Gastroesophageal sphincter (tissue), 4 donors: ENCODE measurements around the gene CDH4. TPM values are rescaled to one million over a fixed set of nuclear protein-coding genes. Genes with fewer than 3 reads are reported as not detected.

Experiments used
- ATAC-seq: fragments of 150-250 bp; one replicate; pipeline ENCODE4 v1.9.1; 2016; ENCODE audit warnings: mild to moderate bottlenecking, moderate library complexity
- H3K27ac ChIP-seq, 4 donors: fragments of 200-600 bp; sonication (generic) in 3 of 4; 1 replicate in 3 of 4; 2 replicates in 1 of 4; pipeline ENCODE4 v1.5.1; 2016 to 2019
- H3K27me3 ChIP-seq: fragments of 200-600 bp; sonication (generic); one replicate; pipeline ENCODE4 v1.5.1; 2019
- H3K36me3 ChIP-seq, 2 donors: fragments of 200-600 bp; sonication (generic); one replicate each; pipeline ENCODE4 v1.5.1; 2019; ENCODE audit warnings: control low read depth in 1 of 2
- H3K4me1 ChIP-seq, 3 donors: fragments of 200-600 bp; sonication (generic); 1 replicate in 2 of 3; 2 replicates in 1 of 3; pipeline ENCODE4 v1.5.1; 2016 to 2019; ENCODE audit warnings: control low read depth in 2 of 3
- H3K4me3 ChIP-seq, 2 donors: fragments of 200-600 bp; sonication (generic); one replicate each; pipeline ENCODE4 v1.5.1; 2019; ENCODE audit warnings: mild to moderate bottlenecking in 1 of 2, moderate library complexity in 1 of 2
- H3K9me3 ChIP-seq, 3 donors: fragments of 200-600 bp; sonication (generic); one replicate each; pipeline ENCODE4 v1.5.1; 2017 to 2019; ENCODE audit warnings: control low read depth in 2 of 3
- EP300 ChIP-seq: sonication (generic); formaldehyde crosslinking; IDR thresholded peaks from one replicate; pipeline ENCODE4 v1.6.1; 2017; ENCODE audit warnings: antibody characterized with exemption, mild to moderate bottlenecking
- POLR2A ChIP-seq, 2 donors: fragments of 450-650 bp; IDR thresholded peaks; one replicate each; pipeline ENCODE4 v1.6.1; 2017; ENCODE audit warnings: antibody characterized with exemption in 2 of 2, mild to moderate bottlenecking in 2 of 2, moderate library complexity in 1 of 2
- POLR2AphosphoS5 ChIP-seq: sonication (generic); formaldehyde crosslinking; IDR thresholded peaks from one replicate; pipeline ENCODE4 v1.6.1; 2017; ENCODE audit warnings: antibody characterized with exemption
- WGBS, 2 donors: methylation state at CpG; one replicate each; pipeline ENCODE4 v1.1.5; 2018; ENCODE audit warnings: low coverage in 1 of 2; 5-methylcytosine and 5-hydroxymethylcytosine counted together
- total RNA-seq, 4 donors: library from RNA; depleted of rRNA; stranded (reverse); fragments of >200 nt; gene quantifications; one replicate each; pipeline ENCODE4 v1.1.0, GENCODE V29; 2016
- TF ChIP-seq, protein P1 (sequence below), 4 experiments: fragments of 200-600 bp in 2 of 4; fragments of 450-650 bp in 2 of 4; sonication (generic) in 1 of 4; IDR thresholded peaks; one replicate each; pipeline ENCODE4 v1.5.1; 2017 to 2019; ENCODE audit warnings: antibody characterized with exemption in 4 of 4, mild to moderate bottlenecking in 2 of 4, moderate library complexity in 2 of 4

CDH4 gene
- total RNA-seq, 4 donors from 2014 or later, result under 0.01 to 1.5 (median 0.42) TPM; not detected in 1

DNA sequence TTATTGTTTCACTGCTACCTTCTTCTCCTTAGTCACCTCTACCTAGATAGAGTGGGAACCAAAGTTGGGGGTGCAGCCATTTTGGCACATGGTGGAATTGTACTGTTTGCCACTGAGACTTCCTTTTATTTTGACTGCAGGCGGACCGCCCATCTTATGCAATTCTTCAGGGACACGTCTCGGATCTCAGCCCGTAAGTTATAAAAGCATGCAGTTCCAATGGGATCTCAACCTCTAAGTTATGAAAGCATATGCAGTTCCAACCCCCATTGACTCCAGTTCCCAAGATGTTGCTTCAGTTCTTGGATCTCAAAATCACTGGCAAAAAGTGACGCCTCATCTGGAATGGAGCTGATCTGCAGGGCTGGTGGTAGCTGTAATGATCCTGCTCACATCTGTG lies 41.2 kb upstream of the CDH4 start:
- 86% methylated on average over 6 of the region's 6 CpGs; no CpG with 5 or more reads in 1 of the 2 donors for WGBS, 2 donors

DNA sequence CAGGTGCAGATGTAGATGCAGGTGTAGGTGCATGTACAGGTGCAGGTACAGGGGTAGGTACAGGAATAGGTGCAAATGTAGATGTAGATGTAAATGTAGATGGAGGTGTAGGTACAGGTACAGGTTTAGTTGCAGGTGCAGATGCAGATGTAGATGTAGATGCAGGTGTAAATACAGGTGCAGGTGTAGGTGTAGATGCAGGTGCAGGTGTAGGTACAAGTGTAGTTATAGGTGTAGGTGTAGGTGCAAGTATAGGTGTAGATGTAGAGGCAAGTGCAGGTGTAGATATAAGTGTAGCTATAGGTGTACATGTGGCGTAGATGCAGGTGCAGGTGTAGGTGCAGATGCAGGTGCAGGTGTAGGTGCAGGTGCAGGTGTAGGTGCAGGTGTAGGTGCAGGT lies 34.2 kb upstream of the CDH4 start:
- Histone ChIP-seq H3K4me1 (no peaks in the 10 kb centered on the region), H3K36me3 (no peaks in the 10 kb centered on the region), H3K9me3 (no peaks in the 10 kb centered on the region), H3K4me3 (no peak overlapping the region), H3K27me3 (peaks cover 47% of the 10 kb centered on the region), H3K27ac (no peak overlapping the region)
- ATAC-seq, result no peak
- WGBS, 2 donors, result 89 to 92% methylated on average over 1 of the region's 1 CpG
- TF ChIP-seq POLR2AphosphoS5 (no peak), EP300 (no peak), POLR2A (IDR thresholded peaks at IDR 0.05) (no peak)
- TF ChIP-seq, protein P1, sequence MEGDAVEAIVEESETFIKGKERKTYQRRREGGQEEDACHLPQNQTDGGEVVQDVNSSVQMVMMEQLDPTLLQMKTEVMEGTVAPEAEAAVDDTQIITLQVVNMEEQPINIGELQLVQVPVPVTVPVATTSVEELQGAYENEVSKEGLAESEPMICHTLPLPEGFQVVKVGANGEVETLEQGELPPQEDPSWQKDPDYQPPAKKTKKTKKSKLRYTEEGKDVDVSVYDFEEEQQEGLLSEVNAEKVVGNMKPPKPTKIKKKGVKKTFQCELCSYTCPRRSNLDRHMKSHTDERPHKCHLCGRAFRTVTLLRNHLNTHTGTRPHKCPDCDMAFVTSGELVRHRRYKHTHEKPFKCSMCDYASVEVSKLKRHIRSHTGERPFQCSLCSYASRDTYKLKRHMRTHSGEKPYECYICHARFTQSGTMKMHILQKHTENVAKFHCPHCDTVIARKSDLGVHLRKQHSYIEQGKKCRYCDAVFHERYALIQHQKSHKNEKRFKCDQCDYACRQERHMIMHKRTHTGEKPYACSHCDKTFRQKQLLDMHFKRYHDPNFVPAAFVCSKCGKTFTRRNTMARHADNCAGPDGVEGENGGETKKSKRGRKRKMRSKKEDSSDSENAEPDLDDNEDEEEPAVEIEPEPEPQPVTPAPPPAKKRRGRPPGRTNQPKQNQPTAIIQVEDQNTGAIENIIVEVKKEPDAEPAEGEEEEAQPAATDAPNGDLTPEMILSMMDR (IDR thresholded peaks at IDR 0.05), result no peak

More for the DNA sequence above, 41.2 kb upstream of the CDH4 start:
- H3K36me3 ChIP-seq, result no peaks in the 10 kb centered on the region
- no peak overlapping the region for H3K4me3 ChIP-seq
- peaks cover 0 to 6% (median 0%) of the 10 kb centered on the region in 3 donors for H3K9me3 ChIP-seq
- H3K4me1 ChIP-seq, result no peaks in the 10 kb centered on the region
- ATAC-seq, result no peak
- no peak for TF ChIP-seq EP300
- TF ChIP-seq POLR2AphosphoS5, result no peak
- TF ChIP-seq POLR2A (IDR thresholded peaks at IDR 0.05), result no peak
- TF ChIP-seq, protein P1 (IDR thresholded peaks at IDR 0.05), result no peak
- peaks cover 19% of the 10 kb centered on the region for H3K27me3 ChIP-seq
- H3K27ac ChIP-seq, result no peak overlapping the region

DNA sequence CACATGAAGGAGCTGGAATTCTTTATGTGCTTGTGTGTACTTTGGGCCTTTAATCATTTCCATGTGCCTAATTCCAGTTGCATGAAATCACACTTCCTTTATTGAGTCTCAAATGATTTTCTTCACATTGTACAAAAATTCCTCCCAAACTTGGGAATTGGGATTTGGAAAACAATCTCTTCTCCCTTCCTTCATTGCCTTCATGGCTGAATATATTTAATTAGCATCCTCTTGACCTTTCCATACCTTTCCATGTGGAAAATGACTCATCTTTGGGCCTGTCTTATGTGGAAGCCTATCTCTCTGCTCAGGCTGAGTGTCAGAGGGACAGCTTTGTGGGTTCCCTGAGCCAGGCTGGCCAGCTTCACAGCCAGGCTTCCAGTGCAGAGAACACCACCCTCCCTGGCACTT lies 33.0 kb upstream of the CDH4 start:
- H3K27me3 ChIP-seq, result peaks cover 57% of the 10 kb centered on the region
- H3K27ac ChIP-seq, result no peak overlapping the region
- ATAC-seq, result no peak

DNA sequence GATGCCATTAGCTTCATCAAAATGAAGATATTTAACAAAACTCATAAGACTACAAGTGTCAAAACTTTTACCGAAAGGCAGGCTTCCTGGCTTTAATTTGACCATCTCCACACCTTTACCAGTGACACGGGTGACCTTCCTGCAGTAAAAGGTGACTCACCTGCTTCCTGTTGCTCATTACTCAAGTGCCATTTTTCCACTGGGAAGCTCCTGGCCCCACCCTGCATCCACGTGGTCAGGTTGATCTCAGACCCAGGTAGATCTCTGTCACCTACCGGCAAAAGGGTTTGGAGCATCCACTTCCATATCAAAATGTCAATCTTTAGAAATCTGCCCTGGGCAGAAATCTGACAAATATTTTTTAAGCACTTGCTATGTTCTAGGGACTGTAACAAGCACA lies 31.9 kb upstream of the CDH4 start:
- H3K27ac ChIP-seq, result no peak overlapping the region
- no peak for TF ChIP-seq EP300
- no peak for TF ChIP-seq POLR2A (IDR thresholded peaks at IDR 0.05)
- TF ChIP-seq, protein P1 (IDR thresholded peaks at IDR 0.05), result no peak
- no peak for TF ChIP-seq POLR2AphosphoS5
- no peaks in the 10 kb centered on the region for H3K4me1 ChIP-seq
- H3K4me3 ChIP-seq, result no peak overlapping the region
- no peaks in the 10 kb centered on the region for H3K9me3 ChIP-seq
- H3K27me3 ChIP-seq, result peaks cover 66% of the 10 kb centered on the region
- no peak for ATAC-seq
- 82 to 86% methylated on average over 4 of the region's 4 CpGs for WGBS, 2 donors
- H3K36me3 ChIP-seq, result no peaks in the 10 kb centered on the region

More for the DNA sequence above, 33.0 kb upstream of the CDH4 start:
- Histone ChIP-seq H3K36me3 (no peaks in the 10 kb centered on the region), H3K9me3 (no peaks in the 10 kb centered on the region), H3K4me1 (no peaks in the 10 kb centered on the region), H3K4me3 (no peak overlapping the region)
- TF ChIP-seq POLR2AphosphoS5, result no peak
- TF ChIP-seq, protein P1 (IDR thresholded peaks at IDR 0.05), result no peak
- no peak for TF ChIP-seq POLR2A (IDR thresholded peaks at IDR 0.05)
- TF ChIP-seq EP300, result no peak

DNA sequence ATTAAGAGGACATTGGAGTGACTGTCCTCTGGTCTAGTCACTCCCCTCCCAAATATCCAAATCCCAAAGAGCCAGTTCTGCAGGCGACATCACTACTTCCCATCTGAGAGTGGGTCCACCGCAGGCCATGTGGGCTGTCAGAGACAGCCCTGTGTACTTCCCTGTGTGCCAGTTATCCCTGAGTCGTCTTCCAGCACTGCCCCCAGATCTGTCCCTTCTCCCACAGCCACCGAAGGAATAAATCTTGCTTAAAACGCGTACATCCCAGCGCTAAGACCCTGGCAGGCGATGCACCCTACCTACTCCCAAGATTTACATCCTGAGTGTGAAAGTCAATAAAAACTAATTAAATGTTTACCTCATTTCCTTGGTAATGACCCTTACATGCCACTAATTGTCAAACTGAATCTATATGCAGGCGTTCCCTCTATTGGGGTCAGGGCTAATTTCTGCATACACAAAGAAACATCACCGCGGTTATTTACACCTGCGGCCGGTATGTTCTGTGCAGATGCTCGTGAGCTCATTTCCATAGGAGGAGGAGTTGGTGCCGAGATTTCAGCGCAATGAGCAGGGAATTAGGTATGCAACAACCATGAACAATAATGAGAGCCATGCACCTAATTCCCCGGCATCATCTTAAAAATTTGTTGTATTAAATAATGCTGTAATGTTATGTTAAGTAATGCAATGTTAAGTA lies 31.3 kb upstream of the CDH4 start:
- TF ChIP-seq POLR2A (IDR thresholded peaks at IDR 0.05) (no peak), EP300 (no peak)
- 82 to 84% methylated on average over 15 to 16 of the region's 17 CpGs for whole genome bisulfite sequencing, 2 donors
- ATAC-seq, result no peak
- Histone ChIP-seq H3K4me3 (no peak overlapping the region), H3K4me1 (no peaks in the 10 kb centered on the region), H3K27ac (no peak overlapping the region), H3K36me3 (no peaks in the 10 kb centered on the region), H3K27me3 (peaks cover 64% of the 10 kb centered on the region), H3K9me3 (no peaks in the 10 kb centered on the region)
